H9 (cell line): ENCODE results near the gene ADA. TPM values are rescaled to one million over a fixed set of nuclear protein-coding genes. Genes with fewer than 3 reads are reported as not detected.

ENCODE experiments used
- DNase-seq: peaks from one replicate; pipeline ENCODE4 v3.0.0-alpha.2; 2017
- H2AFZ ChIP-seq: one replicate; pipeline ENCODE4 v1.6.1; 2013; ENCODE audit warnings: mild to moderate bottlenecking, low read length, control low read depth, moderate library complexity
- H2AK5ac ChIP-seq: 2 replicates; pipeline ENCODE4 v1.6.1; 2013; ENCODE audit warnings: low read length, control low read depth, mixed read lengths; ENCODE audit not compliant: insufficient read length
- H2BK120ac ChIP-seq: one replicate; pipeline ENCODE4 v1.6.1; 2013; ENCODE audit warnings: low read depth, mild to moderate bottlenecking, low read length, control low read depth, inconsistent platforms; ENCODE audit not compliant: poor library complexity, severe bottlenecking
- H2BK12ac ChIP-seq: 2 replicates; pipeline ENCODE4 v1.6.1; 2013; ENCODE audit warnings: low read length, control low read depth, mixed read lengths, low read depth; ENCODE audit not compliant: insufficient read length
- H2BK15ac ChIP-seq: 2 replicates; pipeline ENCODE4 v1.6.1; 2013; ENCODE audit warnings: low read depth, low read length, control low read depth
- H2BK20ac ChIP-seq: one replicate; pipeline ENCODE4 v1.6.1; 2013; ENCODE audit warnings: low read depth, mild to moderate bottlenecking, low read length, control low read depth, inconsistent platforms; ENCODE audit not compliant: poor library complexity, severe bottlenecking
- H2BK5ac ChIP-seq: 2 replicates; pipeline ENCODE4 v1.6.1; 2013; ENCODE audit warnings: low read length, control low read depth, mixed read lengths; ENCODE audit not compliant: insufficient read length
- H3K14ac ChIP-seq: 2 replicates; pipeline ENCODE4 v1.6.1; 2013; ENCODE audit warnings: low read length, control low read depth; ENCODE audit not compliant: insufficient read depth
- H3K18ac ChIP-seq: 2 replicates; pipeline ENCODE4 v1.6.1; 2013; ENCODE audit warnings: low read depth, mild to moderate bottlenecking, mixed read lengths, low read length, control low read depth; ENCODE audit not compliant: insufficient read length
- H3K23ac ChIP-seq: 2 replicates; pipeline ENCODE4 v1.6.1; 2013; ENCODE audit warnings: low read length, control low read depth, mixed read lengths, low read depth; ENCODE audit not compliant: insufficient read length
- H3K23me2 ChIP-seq: 2 replicates; pipeline ENCODE4 v1.6.1; 2013; ENCODE audit warnings: low read depth, mild to moderate bottlenecking, mixed read lengths, low read length, control low read depth; ENCODE audit not compliant: insufficient read length, poor library complexity, severe bottlenecking
- H3K27ac ChIP-seq: 2 replicates; pipeline ENCODE4 v1.5.1; 2013; ENCODE audit warnings: low read length, control low read depth, mixed read lengths, low read depth; ENCODE audit not compliant: insufficient read length
- H3K27me3 ChIP-seq: 2 replicates; pipeline ENCODE4 v1.6.1; 2013; ENCODE audit warnings: low read length, control low read depth, inconsistent platforms; ENCODE audit not compliant: insufficient read depth
- H3K4ac ChIP-seq: 2 replicates; pipeline ENCODE4 v1.6.1; 2013; ENCODE audit warnings: low read depth, mild to moderate bottlenecking, control low read depth, inconsistent platforms, low read length, moderate library complexity
- H3K4me1 ChIP-seq: 2 replicates; pipeline ENCODE4 v1.6.1; 2013; ENCODE audit warnings: low read length, control low read depth, inconsistent platforms; ENCODE audit not compliant: insufficient read depth
- H3K4me2 ChIP-seq: 2 replicates; pipeline ENCODE4 v1.6.1; 2013; ENCODE audit warnings: low read length, control low read depth, mixed read lengths; ENCODE audit not compliant: insufficient read length, insufficient read depth
- H3K56ac ChIP-seq: 2 replicates; pipeline ENCODE4 v1.6.1; 2013; ENCODE audit warnings: low read depth, mild to moderate bottlenecking, mixed read lengths, low read length, control low read depth; ENCODE audit not compliant: insufficient read length
- H3K79me1 ChIP-seq: 2 replicates; pipeline ENCODE4 v1.6.1; 2013; ENCODE audit warnings: low read depth, mild to moderate bottlenecking, moderate library complexity, low read length, control low read depth, inconsistent platforms; ENCODE audit not compliant: insufficient read depth, poor library complexity, severe bottlenecking
- H3K79me2 ChIP-seq: 2 replicates; pipeline ENCODE4 v1.6.1; 2013; ENCODE audit warnings: low read length, control low read depth, inconsistent platforms; ENCODE audit not compliant: insufficient read depth
- H3K9ac ChIP-seq: 2 replicates; pipeline ENCODE4 v1.6.1; 2013; ENCODE audit warnings: low read length, control low read depth, mixed read lengths; ENCODE audit not compliant: insufficient read length; ENCODE audit errors: extremely low read depth
- H3K9me3 ChIP-seq: one replicate; pipeline ENCODE4 v1.6.1; 2013; ENCODE audit warnings: low read depth, low read length, inconsistent platforms; ENCODE audit not compliant: control insufficient read depth
- H3T11ph ChIP-seq: one replicate; pipeline ENCODE4 v1.6.1; 2013; ENCODE audit warnings: mild to moderate bottlenecking, low read length, control low read depth, inconsistent platforms
- H4K20me1 ChIP-seq: one replicate; pipeline ENCODE4 v1.6.1; 2013; ENCODE audit not compliant: control insufficient read depth, insufficient read length, insufficient read depth
- H4K5ac ChIP-seq: 2 replicates; pipeline ENCODE4 v1.6.1; 2013; ENCODE audit warnings: low read depth, mild to moderate bottlenecking, mixed read lengths, low read length, control low read depth; ENCODE audit not compliant: insufficient read length
- H4K8ac ChIP-seq: replicated peaks from 2 replicates; pipeline ENCODE4 v1.6.1; 2013; ENCODE audit warnings: low read length, control low read depth, mixed read lengths, low read depth; ENCODE audit not compliant: insufficient read length
- H4K91ac ChIP-seq: 2 replicates; pipeline ENCODE4 v1.6.1; 2013; ENCODE audit warnings: low read depth, mild to moderate bottlenecking, moderate library complexity, mixed read lengths, low read length, control low read depth; ENCODE audit not compliant: insufficient read length
- H3K27ac Mint-ChIP-seq, 3 experiments: 2 replicates in 2 of 3; 3 replicates in 1 of 3; pipeline ENCODE4 v1.8.0; 2020 to 2021; ENCODE audit warnings: mixed read lengths in 3 of 3, mild to moderate bottlenecking in 1 of 3, moderate library complexity in 1 of 3
- H3K27me3 Mint-ChIP-seq: 2 replicates; pipeline ENCODE4 v1.8.0; 2021; ENCODE audit warnings: low read depth, mild to moderate bottlenecking, moderate library complexity, mixed read lengths
- H3K36me3 Mint-ChIP-seq, 3 experiments: 2 replicates in 2 of 3; 3 replicates in 1 of 3; pipeline ENCODE4 v1.8.0; 2020 to 2021; ENCODE audit warnings: low read depth in 3 of 3, mixed read lengths in 3 of 3; ENCODE audit not compliant: insufficient read depth in 1 of 3
- H3K4me1 Mint-ChIP-seq, 2 experiments: 2 replicates each; pipeline ENCODE4 v1.8.0; 2020; ENCODE audit warnings: mixed read lengths in 2 of 2
- H3K4me3 Mint-ChIP-seq, 2 experiments: 2 replicates in 1 of 2; 3 replicates in 1 of 2; pipeline ENCODE4 v1.8.0; 2020 to 2021; ENCODE audit warnings: mild to moderate bottlenecking in 2 of 2, mixed read lengths in 2 of 2, moderate library complexity in 1 of 2
- H3K9me3 Mint-ChIP-seq, 2 experiments: 2 replicates in 1 of 2; 3 replicates in 1 of 2; pipeline ENCODE4 v1.8.0; 2020; ENCODE audit warnings: mild to moderate bottlenecking in 2 of 2, mixed read lengths in 2 of 2, moderate library complexity in 1 of 2
- WGBS: extraction: QIAGEN DNeasy Blood & Tissue Kit; methylation state at CpG from one replicate; pipeline ENCODE4 v1.1.7; 2013; ENCODE audit warnings: missing lambda C conversion rate, low lambda C conversion rate, mixed read lengths; ENCODE audit not compliant: insufficient read length; ENCODE audit errors: extremely low coverage; 5-methylcytosine and 5-hydroxymethylcytosine counted together
- total RNA-seq: library from RNA; stranded (reverse); gene quantifications from 2 replicates; pipeline ENCODE4 v1.2.1, GENCODE V29; 2021
- TF ChIP-seq, protein P1 (sequence below): fragments of 200-600 bp; sonication (generic); conservative IDR thresholded peaks from 3 replicates; pipeline ENCODE4 v1.8.0; 2021; ENCODE audit warnings: antibody characterized with exemption, mild to moderate bottlenecking

ADA gene
- total RNA-seq, 1 experiment from 2014 or later: 22.0 TPM

DNA sequence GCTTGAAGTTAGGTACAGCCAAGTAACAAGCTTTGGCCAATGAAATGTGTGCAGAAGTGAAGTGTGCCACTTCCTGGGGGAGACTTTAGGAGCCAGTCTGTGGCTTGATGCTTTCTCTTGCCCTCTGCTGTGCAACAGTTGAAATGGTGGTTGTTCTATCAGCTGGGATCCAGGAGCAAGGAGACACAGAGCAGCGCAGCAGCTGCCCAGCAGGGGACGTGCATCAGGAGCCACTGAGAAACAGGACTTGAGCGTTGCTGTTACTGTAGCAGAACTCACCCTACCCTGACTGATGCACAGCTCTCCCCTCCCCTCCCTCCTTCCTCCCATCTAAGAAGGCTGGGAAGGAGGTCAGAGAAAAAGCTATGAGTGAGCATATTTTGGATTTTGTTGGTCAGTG, 44.8 kb upstream of the ADA start:
- no peaks in the 10 kb centered on the region for H3K79me1 ChIP-seq
- DNase-seq: no peak
- H3K56ac ChIP-seq: no peak overlapping the region
- H3T11ph ChIP-seq: no peak overlapping the region
- TF ChIP-seq, protein P1, sequence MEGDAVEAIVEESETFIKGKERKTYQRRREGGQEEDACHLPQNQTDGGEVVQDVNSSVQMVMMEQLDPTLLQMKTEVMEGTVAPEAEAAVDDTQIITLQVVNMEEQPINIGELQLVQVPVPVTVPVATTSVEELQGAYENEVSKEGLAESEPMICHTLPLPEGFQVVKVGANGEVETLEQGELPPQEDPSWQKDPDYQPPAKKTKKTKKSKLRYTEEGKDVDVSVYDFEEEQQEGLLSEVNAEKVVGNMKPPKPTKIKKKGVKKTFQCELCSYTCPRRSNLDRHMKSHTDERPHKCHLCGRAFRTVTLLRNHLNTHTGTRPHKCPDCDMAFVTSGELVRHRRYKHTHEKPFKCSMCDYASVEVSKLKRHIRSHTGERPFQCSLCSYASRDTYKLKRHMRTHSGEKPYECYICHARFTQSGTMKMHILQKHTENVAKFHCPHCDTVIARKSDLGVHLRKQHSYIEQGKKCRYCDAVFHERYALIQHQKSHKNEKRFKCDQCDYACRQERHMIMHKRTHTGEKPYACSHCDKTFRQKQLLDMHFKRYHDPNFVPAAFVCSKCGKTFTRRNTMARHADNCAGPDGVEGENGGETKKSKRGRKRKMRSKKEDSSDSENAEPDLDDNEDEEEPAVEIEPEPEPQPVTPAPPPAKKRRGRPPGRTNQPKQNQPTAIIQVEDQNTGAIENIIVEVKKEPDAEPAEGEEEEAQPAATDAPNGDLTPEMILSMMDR: no peak
- peaks cover 7% of the 10 kb centered on the region for H3K27me3 Mint-ChIP-seq
- no CpG with 5 or more reads among the region's 3 CpGs for WGBS
- H3K9me3 Mint-ChIP-seq: peaks cover 4 to 11% of the 10 kb centered on the region in 2 experiments; a peak in 3 of 5 replicates
- H4K5ac ChIP-seq: no peak overlapping the region
- no peak overlapping the region for H3K4me3 Mint-ChIP-seq
- H3K18ac ChIP-seq: no peak overlapping the region
- no peak overlapping the region for H3K23ac ChIP-seq
- no peak overlapping the region for H3K14ac ChIP-seq
- H3K9me3 ChIP-seq: no peaks in the 10 kb centered on the region
- no peak overlapping the region for H3K27ac ChIP-seq
- H3K4me1 ChIP-seq: peaks cover 2% of the 10 kb centered on the region; the same call in 1 of the 2 replicates
- H2AK5ac ChIP-seq: no peak overlapping the region
- H2AFZ ChIP-seq: no peak overlapping the region
- H4K20me1 ChIP-seq: no peaks in the 10 kb centered on the region
- H3K79me2 ChIP-seq: no peaks in the 10 kb centered on the region
- no peak overlapping the region for H4K91ac ChIP-seq
- no peak overlapping the region for H2BK15ac ChIP-seq
- H3K4me1 Mint-ChIP-seq: peaks cover 24 to 27% of the 10 kb centered on the region in 2 experiments
- H2BK12ac ChIP-seq: no peak overlapping the region
- H2BK120ac ChIP-seq: no peak overlapping the region
- no peak overlapping the region for H2BK20ac ChIP-seq
- H3K4me2 ChIP-seq: no peak overlapping the region
- no peaks in the 10 kb centered on the region for H3K23me2 ChIP-seq
- H3K4ac ChIP-seq: no peak overlapping the region
- H3K27ac Mint-ChIP-seq: no peak overlapping the region; a peak in 1 of 7 replicates
- no peak overlapping the region for H3K9ac ChIP-seq
- H4K8ac ChIP-seq: no peak overlapping the region
- H3K27me3 ChIP-seq: no peaks in the 10 kb centered on the region
- H3K36me3 Mint-ChIP-seq: peaks cover 0 to 7% (median 2%) of the 10 kb centered on the region in 3 experiments; a peak in 4 of 7 replicates
- no peak overlapping the region for H2BK5ac ChIP-seq
